B cell (primary cell): ENCODE results near the gene OGG1.

Experiments used
- CTCF ChIP-seq: fragments of 200-600 bp; IDR thresholded peaks from one replicate; pipeline ENCODE4 v1.8.0; 2022; ENCODE audit warnings: antibody characterized with exemption, mild to moderate bottlenecking
- EZH2 ChIP-seq: IDR thresholded peaks from 2 replicates; pipeline ENCODE4 v1.6.1; 2012; ENCODE audit warnings: borderline replicate concordance, low read depth, mild to moderate bottlenecking, moderate library complexity, low read length; ENCODE audit not compliant: insufficient read depth, poor library complexity, severe bottlenecking

GRCh38 chr3:9778143-9779074 is 28.7 kb downstream of the OGG1 start:
- no peak for TF ChIP-seq CTCF
- TF ChIP-seq EZH2 = no peak
